Measurements from ENCODE around the gene SLC22A1.
"Not testable (repeated sequence)": the region's sequence is repeated elsewhere in the genome, so short reads cannot be mapped to it uniquely, and the experiment has no call there.

Gene SLC22A1

DNA sequence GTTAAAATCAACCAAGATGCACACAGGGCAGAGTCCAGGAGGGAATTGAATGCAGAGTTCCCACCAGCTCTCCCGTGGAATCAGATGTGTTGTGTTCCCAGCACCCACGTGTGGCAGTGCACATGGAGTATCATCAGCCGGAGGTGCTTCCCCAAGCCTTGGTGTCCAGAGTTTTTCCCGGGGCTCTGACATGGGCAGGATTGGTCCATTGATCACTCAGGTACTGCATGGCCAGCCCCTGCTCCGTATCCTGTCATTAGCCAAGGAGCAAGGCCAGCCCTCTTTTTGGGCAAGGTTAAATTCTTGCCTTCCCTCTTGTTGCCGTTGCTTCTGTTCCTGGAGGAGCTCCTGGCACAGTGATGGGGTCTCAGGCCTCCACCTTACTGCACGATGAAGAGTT, 28.6 kb upstream of the SLC22A1 start:
- DNase-seq (ENCODE audit: low read depth in 1 of 2, low spot score in 1 of 2), result no peak

DNA sequence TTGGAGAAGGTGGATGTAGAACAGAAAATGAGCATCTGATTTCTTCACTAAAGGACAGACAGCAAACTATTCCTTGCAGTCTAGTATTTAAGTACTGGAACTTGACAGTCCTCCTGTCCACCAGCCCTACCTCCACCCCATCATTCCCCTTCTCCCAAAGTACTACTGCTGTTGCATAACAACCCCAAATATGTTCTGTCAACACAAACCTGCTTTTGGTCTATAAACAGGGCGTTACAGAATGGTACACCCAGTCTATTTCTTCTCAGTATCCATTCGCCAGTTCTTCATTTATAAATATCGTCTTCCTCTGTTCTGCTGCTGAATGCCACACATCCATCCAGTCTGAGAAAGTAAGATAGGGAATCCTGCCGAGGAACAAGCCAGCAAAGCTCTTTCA, 27.7 kb upstream of the SLC22A1 start:
- DNase-seq (ENCODE audit: low read depth in 1 of 2, low spot score in 1 of 2), result no peak

DNA sequence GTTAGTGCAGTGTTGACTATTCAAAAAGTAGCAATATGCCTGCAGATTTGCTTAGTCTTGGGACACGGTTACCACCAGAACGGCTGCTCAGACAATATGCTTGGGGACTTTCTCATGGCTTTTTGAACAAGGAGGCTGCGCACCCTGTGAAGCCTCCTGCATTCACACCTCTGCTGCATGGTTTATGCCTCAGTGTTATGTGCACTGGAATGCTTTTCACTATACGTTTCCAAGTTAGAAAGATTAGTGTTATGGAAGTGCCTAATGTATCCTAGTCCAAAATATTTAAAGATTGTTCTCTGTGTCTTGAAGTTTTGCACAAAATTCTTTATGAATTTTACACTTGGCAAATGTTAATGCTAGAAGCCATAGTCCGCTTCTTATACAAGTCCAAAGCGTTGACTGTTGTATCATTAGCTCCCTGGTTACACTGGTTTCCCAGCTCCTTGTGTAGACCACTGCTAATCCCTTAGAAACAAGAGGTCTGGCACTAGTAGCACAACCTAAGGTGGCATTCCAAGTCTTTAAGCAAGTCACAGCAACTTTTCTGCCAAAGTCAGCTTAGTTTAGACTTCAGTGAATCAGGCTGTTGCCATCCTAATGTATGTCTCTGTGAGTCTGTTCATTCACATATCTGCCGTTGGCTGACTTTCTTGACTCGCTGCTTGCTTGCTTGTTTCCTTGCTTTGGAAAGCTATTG, 26.3 kb upstream of the SLC22A1 start:
- no peak for DNase-seq (ENCODE audit: low read depth in 1 of 2, low spot score in 1 of 2)

DNA sequence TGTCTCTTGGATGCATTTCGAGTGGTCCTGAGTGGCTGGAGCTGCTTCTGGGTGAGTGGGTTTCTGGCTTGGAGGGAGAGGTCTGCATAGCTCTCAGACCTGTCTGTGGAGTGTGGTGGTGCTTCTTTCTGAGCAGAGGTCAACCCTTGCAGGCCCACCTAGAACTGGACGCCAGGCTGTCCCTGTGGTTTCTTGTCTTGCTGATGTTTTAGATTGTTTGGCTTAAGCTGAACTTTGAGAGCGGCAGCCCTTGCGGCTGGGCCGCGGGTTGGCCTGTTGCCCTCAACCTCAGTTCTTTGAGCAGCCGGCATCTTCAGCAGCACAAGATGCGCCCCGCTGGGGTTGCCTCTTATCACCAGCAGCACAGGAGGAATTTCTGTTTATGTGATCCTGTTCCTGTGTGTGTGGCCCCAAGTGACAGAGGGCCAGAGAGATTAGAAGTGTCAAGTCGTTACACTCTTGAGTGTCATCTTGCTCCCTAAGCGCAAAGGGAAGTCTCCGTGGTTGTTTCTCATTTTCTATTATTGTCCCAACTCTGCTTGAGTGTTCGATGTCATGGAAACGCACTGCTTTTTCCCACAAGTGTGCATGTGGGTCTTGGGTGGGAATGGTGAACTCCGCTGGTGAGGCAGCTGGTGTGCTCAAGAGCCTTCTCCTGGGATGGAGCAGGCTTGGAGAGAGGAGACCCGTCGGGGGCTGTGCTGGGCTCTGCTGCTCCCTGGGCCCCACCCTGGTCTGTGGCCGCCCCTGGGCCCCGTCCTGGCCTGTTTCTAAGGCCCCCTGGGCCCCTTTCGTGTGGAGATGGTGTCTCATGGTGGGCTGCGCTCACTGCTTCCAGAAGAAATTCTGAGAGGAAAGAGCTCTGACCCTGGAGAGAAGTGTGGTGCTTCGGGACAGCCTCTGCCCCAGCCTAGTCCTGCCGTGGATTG, 20.1 kb upstream of the SLC22A1 start:
- no peak for DNase-seq (ENCODE audit: low read depth in 1 of 2, low spot score in 1 of 2)

GRCh38 chr6:160102399-160102798, 19.2 kb upstream of the SLC22A1 start:
- DNase-seq (ENCODE audit: low read depth in 1 of 2, low spot score in 1 of 2), result no peak

GRCh38 chr6:160102956-160103824, 18.4 kb upstream of the SLC22A1 start:
- no peak for DNase-seq (ENCODE audit: low read depth in 1 of 2, low spot score in 1 of 2)

DNA sequence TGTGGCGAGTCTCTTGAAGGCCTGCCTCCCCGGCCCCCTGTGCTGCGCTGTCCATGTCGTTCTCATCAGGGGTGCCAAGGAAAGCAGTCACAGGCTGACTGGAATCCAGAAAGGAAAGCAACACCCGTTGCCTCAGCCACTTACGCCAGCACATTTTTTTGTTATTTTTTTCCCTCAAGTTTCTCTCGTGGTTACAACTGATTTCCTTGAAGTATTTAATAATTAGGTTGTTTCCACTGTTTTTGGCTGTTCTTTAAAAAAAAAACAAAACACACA, 17.9 kb upstream of the SLC22A1 start:
- no peak for DNase-seq (ENCODE audit: low read depth in 1 of 2, low spot score in 1 of 2)

- no peak for DNase-seq (ENCODE audit: low read depth in 1 of 2, low spot score in 1 of 2)
Observed at GRCh38 chr6:160104821-160105517, 16.6 kb upstream of the SLC22A1 start.

DNA sequence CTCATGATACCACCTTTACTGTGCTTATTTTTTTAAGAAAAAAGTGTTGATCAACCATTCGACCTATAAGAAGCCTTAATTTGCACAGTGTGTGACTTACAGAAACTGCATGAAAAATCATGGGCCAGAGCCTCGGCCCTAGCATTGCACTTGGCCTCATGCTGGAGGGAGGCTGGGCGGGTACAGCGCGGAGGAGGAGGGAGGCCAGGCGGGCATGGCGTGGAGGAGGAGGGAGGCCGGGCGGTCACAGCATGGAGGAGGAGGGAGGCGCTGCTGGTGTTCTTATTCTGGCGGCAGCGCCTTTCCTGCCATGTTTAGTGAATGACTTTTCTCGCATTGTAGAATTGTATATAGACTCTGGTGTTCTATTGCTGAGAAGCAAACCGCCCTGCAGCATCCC, 15.6 kb upstream of the SLC22A1 start:
- DNase-seq (ENCODE audit: low read depth in 1 of 2, low spot score in 1 of 2), result no peak

GRCh38 chr6:160106701-160107100, 14.9 kb upstream of the SLC22A1 start:
- DNase-seq (ENCODE audit: low read depth in 1 of 2, low spot score in 1 of 2), result no peak

- DNase-seq (ENCODE audit: low read depth in 1 of 2, low spot score in 1 of 2), result no peak
Observed at GRCh38 chr6:160108077-160108476, 13.5 kb upstream of the SLC22A1 start.

DNA sequence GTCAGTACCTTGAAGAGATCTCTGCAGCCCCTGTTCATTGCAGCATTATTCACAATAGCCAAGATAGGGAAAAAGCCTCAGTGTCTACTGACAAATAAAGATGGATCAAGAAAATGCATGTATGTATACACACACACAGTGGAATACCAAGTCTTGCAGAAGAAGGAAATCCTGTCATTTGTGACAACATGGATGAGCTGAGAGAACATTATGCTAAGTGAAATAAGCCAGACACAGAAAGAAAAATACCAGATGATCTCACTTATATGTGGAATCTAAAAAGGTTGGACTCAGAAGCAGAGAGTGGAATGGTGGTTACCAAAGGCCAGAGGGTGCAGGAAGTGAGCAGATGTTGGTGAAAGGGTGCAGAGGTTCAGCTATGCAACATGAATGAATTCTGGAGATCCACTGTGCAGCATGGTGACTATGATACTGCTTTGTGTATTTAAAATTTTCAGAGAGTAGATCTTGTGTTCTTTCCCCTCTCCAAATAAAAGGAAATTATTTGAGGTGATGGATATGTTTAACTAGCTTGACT, 11.0 kb upstream of the SLC22A1 start:
- no peak for DNase-seq (ENCODE audit: low read depth in 1 of 2, low spot score in 1 of 2)

DNA sequence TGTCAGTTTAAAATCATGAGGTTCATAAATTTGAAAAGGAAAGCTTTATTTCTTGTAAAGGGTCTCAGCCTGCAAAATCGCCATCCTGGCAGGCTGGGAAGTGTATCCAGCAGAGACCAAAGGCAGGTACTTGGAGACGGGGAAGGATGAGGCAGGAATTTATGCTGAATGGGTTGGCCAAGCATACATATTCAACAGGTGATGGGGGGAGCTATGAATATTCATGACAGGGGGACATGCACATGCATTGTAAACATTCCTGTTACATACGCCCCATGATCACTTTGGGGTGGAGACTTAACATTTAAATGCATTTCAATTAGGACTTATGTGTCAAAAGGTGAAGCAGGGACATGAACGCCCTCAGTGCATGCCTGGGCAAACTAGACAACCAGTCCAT, 9.8 kb upstream of the SLC22A1 start:
- DNase-seq (ENCODE audit: low read depth in 1 of 2, low spot score in 1 of 2), result no peak

DNA sequence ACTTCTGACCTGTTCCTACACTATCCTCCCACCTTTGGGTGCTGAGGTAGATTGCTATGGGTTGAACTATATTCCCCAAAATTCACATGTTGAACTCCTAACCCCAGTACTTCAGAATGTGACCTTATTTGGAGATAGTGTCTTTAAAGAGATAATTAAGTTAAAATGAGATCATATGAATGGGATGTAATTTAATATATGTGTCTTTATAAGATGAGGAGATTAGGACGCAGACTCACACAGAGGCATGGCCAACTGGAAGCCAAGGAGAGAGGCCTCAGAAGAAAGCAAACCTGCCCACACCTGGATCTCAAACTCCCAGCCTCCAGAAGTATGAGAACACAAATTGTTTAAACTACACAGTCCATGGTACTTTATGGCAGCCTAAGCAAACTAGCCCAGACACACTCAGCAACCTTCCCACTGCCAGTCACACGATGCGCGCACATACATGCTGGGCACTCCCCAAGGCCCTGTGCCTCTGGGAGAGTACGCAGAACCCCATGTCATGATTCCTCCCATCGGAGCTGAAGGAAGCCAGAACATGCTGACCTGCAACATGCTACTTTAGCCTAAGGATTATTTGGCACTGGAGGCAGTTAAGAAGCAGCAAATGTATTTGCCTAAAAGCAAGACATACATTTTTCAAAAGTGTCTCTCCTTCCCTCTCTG, 8.9 kb upstream of the SLC22A1 start:
- DNase-seq (ENCODE audit: low read depth in 1 of 2, low spot score in 1 of 2), result no peak

DNA sequence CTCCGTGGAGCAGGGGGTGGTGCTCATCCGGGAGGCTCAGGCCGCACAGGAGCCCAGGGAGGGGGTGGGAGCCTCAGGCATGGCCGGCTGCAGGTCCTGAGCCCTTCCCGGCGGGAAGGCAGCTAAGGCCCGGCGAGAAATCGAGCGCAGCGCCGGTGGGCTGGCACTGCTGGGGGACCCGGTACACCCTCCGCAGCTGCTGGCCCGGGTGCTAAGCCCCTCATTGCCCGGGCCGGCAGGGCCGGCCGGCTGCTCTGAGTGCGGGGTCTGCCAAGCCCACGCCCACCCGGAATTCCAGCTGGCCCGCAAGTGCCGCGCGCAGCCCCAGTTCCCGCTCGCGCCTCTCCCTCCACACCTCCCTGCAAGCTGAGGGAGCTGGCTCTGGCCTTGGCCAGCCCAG, 7.1 kb upstream of the SLC22A1 start:
- not testable (repeated sequence) for DNase-seq (ENCODE audit: low read depth in 1 of 2, low spot score in 1 of 2)

DNA sequence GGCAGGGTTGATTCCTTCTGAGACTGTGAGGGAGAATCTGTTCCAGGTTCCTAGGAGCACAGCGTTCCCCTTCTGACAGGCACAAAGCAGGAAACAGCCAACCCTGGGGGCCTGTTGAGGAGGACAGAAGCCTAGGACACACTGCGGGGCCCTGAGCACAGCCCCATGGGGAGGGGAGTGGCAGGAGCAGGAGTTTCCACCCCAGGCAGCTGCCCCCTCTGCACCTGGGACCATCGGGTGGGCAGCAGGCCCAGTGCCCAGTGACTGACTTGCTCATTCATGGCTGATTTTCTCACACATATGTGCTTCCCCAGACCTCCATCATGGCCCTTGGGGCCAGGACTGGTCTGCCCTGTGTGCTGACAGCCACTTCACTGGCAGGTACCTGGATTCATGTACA, 6.2 kb upstream of the SLC22A1 start:
- no peak for DNase-seq (ENCODE audit: low read depth in 1 of 2, low spot score in 1 of 2)

GRCh38 chr6:160116411-160116810, 5.2 kb upstream of the SLC22A1 start:
- DNase-seq (ENCODE audit: low read depth in 1 of 2, low spot score in 1 of 2), result no peak

DNA sequence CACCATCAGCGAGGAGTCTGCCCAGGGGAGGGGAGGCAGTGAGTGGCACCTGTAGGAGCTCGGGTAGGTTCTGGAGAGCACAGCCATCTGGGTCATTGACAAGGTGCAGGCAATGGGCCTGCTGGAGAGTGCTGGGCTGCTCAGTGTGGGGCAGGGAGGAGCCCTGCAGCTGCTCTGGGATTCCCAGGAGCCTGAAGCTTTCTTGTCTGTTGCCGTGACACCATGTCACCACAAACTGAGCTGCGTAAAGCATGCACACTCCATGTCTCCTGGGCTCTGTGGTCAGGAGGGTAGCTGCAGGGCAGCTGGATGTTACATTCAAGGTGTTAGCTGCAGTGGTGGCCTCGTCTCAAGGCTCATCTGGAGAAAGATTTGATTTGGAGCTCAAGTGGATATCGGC, 4.5 kb upstream of the SLC22A1 start:
- no peak for DNase-seq (ENCODE audit: low read depth in 1 of 2, low spot score in 1 of 2)

- no peak for DNase-seq (ENCODE audit: low read depth in 1 of 2, low spot score in 1 of 2)
Observed at GRCh38 chr6:160118620-160119229, 2.9 kb upstream of the SLC22A1 start.

- DNase-seq (ENCODE audit: low read depth in 1 of 2, low spot score in 1 of 2), result no peak
Observed at GRCh38 chr6:160120087-160120486, 1.5 kb upstream of the SLC22A1 start.

Measured in stimulated activated CD4-positive, alpha-beta T cell treated with anti-CD3 and anti-CD28 coated beads, Interleukin-15, amount 100 ng/mL, for 1 hour (primary cell).